Measurements from ENCODE around the gene EXTL2.
"Not testable (repeated sequence)": the region's sequence is repeated elsewhere in the genome, so short reads cannot be mapped to it uniquely, and the experiment has no call there.

The EXTL2 gene, protein sequence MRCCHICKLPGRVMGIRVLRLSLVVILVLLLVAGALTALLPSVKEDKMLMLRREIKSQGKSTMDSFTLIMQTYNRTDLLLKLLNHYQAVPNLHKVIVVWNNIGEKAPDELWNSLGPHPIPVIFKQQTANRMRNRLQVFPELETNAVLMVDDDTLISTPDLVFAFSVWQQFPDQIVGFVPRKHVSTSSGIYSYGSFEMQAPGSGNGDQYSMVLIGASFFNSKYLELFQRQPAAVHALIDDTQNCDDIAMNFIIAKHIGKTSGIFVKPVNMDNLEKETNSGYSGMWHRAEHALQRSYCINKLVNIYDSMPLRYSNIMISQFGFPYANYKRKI

DNA sequence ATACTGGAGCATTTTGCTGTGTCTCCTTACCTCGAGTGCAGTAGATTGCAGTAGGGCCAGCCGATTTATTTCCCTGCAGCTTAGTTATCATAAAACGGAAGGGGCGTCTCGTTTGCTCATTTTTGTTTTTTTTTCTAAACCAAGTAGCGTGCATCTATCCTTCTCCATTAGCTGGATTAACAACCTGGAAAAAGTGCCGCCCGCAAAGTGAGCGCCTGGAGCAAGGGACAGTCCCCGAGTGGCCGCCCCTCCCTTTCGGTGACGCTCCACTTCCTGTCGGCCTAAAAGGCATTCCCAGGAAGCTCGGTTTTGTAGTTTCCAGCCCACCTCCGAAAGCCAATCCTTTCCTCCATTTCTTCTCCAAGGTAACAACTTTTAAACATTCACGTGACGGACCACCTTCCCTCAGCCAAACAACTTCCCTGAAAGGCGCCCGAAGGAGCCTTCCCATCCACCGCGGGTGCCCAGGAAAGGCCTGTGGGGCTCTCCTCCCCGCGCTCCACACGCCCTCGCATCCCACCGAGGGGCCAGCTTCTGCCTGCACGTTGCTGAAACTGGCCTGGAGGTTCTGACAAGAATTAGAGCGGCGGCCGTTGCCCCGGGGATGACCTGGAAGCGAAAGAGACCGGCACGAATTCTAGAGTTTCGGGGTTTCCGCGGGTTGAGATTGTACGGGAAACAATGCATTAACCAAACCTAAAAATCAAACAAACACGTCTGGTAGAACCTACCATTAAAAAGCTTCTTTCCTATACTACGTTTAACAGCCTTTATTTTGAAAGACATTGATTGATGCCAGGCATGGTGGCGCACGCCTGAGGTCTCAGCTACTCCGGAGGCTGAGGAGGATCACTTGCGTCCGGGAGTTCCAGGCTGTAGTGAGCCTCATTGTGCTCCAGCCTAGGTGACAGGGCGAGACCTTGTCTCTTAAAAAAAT lies at the start of gene EXTL2:
TSS of gene EXTL2 (minus strand) at position 240 of the 937 bp plus-strand sequence. CDS start 6,085 bp downstream, outside the sequence.
- peak; percentile 88 for DNase-seq (ENCODE audit: low spot score)

DNA sequence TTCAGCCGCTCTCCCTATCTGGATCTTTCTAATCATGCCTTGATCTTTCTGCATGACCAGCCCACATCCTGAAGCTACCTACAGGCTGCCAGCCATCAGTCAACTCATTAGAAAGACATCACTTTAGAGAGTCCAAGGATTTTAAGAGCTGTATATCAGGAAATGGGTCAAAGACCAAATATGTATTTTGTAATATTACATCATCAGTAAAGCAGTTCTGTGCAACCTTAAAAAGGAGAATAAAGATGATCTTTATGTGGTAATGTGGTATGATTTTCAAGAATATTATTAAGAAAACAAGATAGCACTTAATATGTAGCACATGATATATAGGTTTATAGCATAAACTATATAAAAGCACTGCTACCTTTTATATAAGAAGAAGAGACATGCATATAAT lies 48.9 kb upstream of the EXTL2 start:
- no peak for DNase-seq (ENCODE audit: low spot score)

DNA sequence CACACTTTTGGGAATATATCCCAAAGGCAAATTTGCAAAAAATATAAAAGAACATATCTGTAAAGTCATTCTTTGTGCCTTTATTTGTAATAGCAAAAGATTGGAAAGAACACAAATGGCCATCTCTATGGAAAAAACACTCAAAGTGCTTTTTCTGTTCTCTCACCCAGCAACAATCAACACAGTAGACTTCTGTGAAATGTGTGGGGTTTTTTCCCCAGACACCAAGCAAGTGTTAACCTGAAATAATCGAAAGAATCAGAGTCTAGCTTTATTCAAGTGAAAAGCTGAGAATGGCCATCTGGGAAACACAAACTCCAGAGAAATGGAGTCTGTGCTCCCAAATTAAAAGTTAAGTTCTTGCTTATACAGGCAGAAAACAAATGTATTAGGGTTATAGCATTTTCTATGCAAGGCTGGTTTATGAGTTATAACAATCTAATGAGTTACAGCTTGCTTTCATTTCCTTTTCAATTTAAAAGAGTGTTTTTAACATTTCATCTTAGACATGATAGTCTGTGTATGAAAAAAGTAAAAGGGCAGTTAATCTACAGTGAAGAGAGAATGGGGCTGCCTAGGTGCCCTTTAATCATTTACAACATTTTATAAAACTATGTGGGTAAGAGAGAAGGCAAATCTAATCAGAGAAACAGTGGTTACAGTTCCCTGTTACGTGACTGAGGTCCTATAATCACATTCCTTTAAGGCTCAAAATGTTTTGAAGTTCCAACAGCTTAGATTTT lies 47.8 kb upstream of the EXTL2 start:
- no peak for DNase-seq (ENCODE audit: low spot score)

- no peak for DNase-seq (ENCODE audit: low spot score)
Measured at GRCh38 chr1:100941580-100942216, 47.1 kb upstream of the EXTL2 start.

- DNase-seq (ENCODE audit: low spot score) = no peak
Measured at GRCh38 chr1:100941098-100941527, 46.5 kb upstream of the EXTL2 start.

GRCh38 chr1:100936194-100936967 lies 41.7 kb upstream of the EXTL2 start:
- DNase-seq (ENCODE audit: low spot score) = no peak

- not testable (repeated sequence) for DNase-seq (ENCODE audit: low spot score)
Measured at GRCh38 chr1:100933555-100933954, 38.9 kb upstream of the EXTL2 start.

DNA sequence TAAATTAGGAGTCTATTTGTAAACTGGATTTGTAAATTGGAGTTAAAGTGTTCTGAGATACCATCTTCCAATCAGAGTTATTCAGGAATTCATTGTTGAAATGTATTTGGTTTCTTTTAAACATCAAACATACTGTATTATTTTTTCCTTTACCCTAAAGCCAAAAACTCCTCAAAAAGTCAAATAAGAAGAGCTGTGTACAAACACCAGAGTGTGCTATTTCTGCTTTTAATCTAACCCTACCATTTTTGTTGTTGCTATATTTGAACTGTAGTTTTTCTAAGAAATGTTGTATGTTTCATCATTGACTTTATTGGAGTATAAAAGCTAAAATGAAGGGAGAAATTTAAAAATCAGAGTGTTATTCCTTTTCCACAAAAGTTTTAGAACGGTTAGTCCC lies 37.1 kb upstream of the EXTL2 start:
- DNase-seq (ENCODE audit: low spot score) = no peak

DNA sequence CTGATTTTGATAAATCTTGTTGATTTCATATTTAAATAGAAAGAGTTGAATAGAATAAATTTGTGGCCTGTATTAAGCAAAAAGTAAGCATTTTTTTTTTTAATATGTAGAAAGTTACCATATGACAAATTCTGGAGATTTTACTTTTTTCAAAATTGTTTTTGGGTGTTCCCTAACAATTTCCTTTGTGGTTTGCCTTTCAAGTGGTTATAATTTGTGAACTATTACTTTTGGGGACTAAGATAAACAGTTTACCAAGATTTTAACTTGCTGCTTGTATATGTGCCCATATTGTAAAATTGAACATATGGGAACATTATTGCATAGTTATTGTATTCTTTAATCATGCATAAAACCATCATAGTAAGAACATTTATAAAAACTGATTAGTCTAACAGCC lies 35.9 kb upstream of the EXTL2 start:
- no peak for DNase-seq (ENCODE audit: low spot score)

DNA sequence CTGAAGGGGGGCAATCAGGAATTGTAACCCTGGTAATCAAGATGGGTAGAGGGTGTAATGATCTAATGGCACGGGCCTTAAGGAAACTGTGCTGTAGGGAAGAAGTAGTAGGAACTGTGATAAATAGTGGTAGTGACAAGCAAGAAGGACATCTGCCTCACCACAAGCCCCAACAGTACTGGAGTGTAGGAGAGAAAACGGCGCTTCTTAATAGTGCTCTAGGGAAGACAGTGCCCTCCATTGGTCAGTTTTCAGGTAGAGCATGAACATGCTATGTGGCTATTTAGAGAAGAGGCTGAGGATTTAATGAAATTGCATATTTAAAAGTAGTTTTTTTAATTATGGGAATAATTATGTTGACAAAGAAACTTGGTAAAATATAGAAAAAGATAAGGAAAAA lies 33.5 kb upstream of the EXTL2 start:
- DNase-seq (ENCODE audit: low spot score) = no peak

GRCh38 chr1:100927276-100927675 lies 32.6 kb upstream of the EXTL2 start:
- DNase-seq (ENCODE audit: low spot score) = no peak

DNA sequence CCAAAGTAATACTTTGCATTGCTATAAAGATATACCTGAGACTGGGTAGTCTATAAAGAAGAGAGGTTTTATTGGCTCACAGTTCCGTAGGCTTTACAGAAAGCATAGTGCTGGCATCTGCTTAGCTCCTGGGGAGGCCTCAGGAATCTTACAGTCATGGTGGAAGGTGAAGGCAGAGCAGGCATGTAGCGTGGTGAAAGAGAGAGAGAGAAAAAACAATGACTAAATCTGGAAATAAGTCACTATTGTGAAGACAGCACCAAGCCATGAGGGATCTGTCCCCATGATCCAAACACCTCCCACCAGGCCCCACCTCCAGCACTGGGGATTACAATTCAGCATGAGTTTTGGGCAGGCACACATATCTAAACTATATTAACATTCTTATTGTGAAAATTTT lies 31.6 kb upstream of the EXTL2 start:
- no peak for DNase-seq (ENCODE audit: low spot score)

DNA sequence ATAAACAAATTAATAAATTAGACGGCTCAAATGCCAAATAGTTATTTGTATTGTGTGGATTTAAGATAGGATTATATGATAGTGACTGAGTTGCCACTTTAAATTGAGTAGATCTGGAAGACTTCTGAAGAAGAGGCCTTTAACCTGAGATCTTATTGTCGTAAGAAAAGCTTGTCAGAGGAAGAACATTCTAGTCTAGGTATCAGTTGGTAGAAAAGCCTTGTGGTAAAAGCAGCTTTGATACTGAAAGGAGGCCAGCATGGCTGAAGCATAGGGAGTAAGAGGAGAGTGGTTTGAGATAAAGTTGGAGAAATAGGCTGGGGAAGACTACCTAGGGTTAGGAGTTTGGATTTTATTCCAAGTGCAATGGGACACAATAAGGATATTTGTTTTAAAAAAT lies 30.3 kb upstream of the EXTL2 start:
- no peak for DNase-seq (ENCODE audit: low spot score)

- no peak for DNase-seq (ENCODE audit: low spot score)
Measured at GRCh38 chr1:100924212-100924611, 29.6 kb upstream of the EXTL2 start.

- peak; percentile 72 for DNase-seq (ENCODE audit: low spot score)
Measured at GRCh38 chr1:100921110-100921706, 26.6 kb upstream of the EXTL2 start.

- no peak for DNase-seq (ENCODE audit: low spot score)
Measured at GRCh38 chr1:100912019-100912418, 17.4 kb upstream of the EXTL2 start.

- no peak for DNase-seq (ENCODE audit: low spot score)
Measured at GRCh38 chr1:100909018-100909417, 14.4 kb upstream of the EXTL2 start.

- no peak for DNase-seq (ENCODE audit: low spot score)
Measured at GRCh38 chr1:100907887-100908286, 13.2 kb upstream of the EXTL2 start.

DNA sequence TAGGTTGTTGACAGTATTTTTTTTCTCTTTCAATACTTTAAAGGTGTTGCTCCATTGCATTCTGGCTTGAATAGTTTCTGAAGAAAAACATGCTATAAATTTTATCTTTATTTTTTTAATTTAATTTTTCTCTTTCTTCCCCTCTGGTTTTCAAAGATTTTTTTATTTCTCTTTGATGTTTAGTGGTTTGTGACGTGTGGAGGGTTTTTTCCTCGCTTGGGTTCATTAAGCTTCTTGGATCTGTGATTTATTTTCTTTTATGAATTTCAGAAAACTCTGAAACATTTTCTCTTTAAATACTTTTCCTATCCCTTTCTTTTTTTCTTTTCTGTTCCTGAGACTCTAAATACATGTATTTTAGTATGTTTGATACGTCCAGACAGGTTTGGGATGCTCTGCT lies 10.5 kb upstream of the EXTL2 start:
- DNase-seq (ENCODE audit: low spot score) = no peak

DNA sequence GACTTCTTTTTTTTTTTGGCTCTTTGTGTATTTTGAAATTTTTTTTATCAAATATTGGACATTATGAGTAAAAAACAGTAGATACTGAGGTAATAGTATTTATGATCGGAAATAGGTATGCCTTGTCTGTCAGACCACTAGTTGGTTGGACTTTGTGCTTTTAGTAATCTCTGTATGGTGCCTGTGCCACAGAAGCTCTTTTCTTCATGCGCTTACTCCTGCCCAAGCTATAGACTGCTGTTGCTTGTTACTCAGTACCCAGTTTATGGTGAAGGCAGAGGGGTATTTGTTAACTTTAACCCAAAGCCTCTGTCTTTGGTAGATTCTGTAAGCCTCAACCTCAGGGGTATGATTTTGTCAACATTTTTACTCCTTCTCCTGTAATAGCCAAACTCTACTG lies 9.9 kb upstream of the EXTL2 start:
- DNase-seq (ENCODE audit: low spot score) = no peak

- DNase-seq (ENCODE audit: low spot score) = no peak
Measured at GRCh38 chr1:100903777-100904176, 9.1 kb upstream of the EXTL2 start.

All from pons (tissue), 1 donor.